GM18858 (cell line): Measurements from ENCODE around the gene CRISP3.

Experiments used
- ATAC-seq: cut with Tn5 transposase; IDR thresholded peaks from one replicate; pipeline ENCODE4 v1.9.1; 2021; ENCODE audit not compliant: unreplicated experiment

Gene CRISP3

DNA sequence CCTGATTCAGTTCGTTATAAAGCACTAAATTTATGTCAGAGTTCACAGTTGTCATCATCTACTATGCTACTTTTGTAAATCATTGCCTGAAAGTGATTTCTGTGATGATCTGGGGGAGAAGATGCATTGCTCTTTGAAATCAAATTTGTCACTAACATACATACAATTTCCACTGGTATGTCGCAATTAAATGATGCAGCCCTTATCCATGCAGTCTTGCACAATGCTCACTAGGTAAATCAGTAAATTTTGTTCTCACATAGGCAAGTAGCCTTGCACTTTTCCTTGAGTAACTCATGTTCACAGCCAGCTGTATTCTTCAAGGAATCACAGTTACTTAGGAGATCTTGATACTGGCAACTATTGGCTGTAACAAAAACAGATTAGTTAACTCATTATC, 51.7 kb downstream of the CRISP3 start:
- no peak for ATAC-seq
